GM19025 (cell line): ENCODE results near the gene ASAP2.

Source experiments
- ATAC-seq: cut with Tn5 transposase; IDR thresholded peaks from one replicate; pipeline ENCODE4 v1.9.1; 2021; ENCODE audit warnings: mild to moderate bottlenecking, low read depth, moderate library complexity; ENCODE audit not compliant: unreplicated experiment

The ASAP2 gene

DNA sequence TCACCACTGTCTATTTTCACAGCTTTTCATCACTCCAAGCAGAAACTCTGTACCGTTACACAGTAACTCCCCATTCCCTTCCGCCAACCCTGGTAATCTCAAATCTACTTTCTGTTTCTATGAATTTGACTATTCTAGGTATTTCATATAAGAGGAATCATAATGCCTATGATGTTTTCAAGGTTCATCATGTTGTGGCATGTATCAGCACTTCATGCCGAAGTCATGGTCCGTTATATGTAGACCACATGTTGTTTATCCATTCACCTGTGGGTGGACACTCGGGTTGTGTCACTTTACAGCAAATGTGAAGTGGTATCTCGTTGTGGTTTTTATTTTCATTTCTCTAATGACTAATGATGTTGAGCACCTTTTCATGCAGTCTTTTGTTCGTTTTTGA is 238.5 kb downstream of the ASAP2 start:
- no peak for ATAC-seq

GRCh38 chr2:9451231-9451630 is 244.6 kb downstream of the ASAP2 start:
- no peak for ATAC-seq
